GM21515 (cell line): Measurements from ENCODE around the gene FSHR.

Source experiments
- ATAC-seq: cut with Tn5 transposase; IDR thresholded peaks from one replicate; pipeline ENCODE4 v1.9.1; 2021; ENCODE audit not compliant: unreplicated experiment

The FSHR gene

GRCh38 chr2:49154140-49154539, at the start of gene FSHR:
Gene FSHR (minus strand): TSS chr2:49154515. CDS start chr2:49154417, 98 bp downstream.
- ATAC-seq: no peak

- no peak for ATAC-seq
Observed at GRCh38 chr2:49199266-49199665, 45.0 kb upstream of the FSHR start.

- ATAC-seq: no peak
Observed at GRCh38 chr2:49194701-49195100, 40.4 kb upstream of the FSHR start.

GRCh38 chr2:49192036-49192435, 37.7 kb upstream of the FSHR start:
- no peak for ATAC-seq

- ATAC-seq: no peak
Observed at GRCh38 chr2:49189512-49190225, 35.4 kb upstream of the FSHR start.

GRCh38 chr2:49186050-49186648, 31.8 kb upstream of the FSHR start:
- ATAC-seq: no peak

GRCh38 chr2:49178656-49179055, 24.3 kb upstream of the FSHR start:
- ATAC-seq: no peak

- ATAC-seq: no peak
Observed at GRCh38 chr2:49177194-49177593, 22.9 kb upstream of the FSHR start.

GRCh38 chr2:49175831-49176230, 21.5 kb upstream of the FSHR start:
- ATAC-seq: no peak

GRCh38 chr2:49174750-49175149, 20.4 kb upstream of the FSHR start:
- no peak for ATAC-seq

- no peak for ATAC-seq
Observed at GRCh38 chr2:49167131-49167530, 12.8 kb upstream of the FSHR start.

GRCh38 chr2:49165662-49166061, 11.3 kb upstream of the FSHR start:
- no peak for ATAC-seq

GRCh38 chr2:49164729-49165128, 10.4 kb upstream of the FSHR start:
- ATAC-seq: no peak

- ATAC-seq: no peak
Observed at GRCh38 chr2:49162151-49162550, 7.8 kb upstream of the FSHR start.

- no peak for ATAC-seq
Observed at GRCh38 chr2:49154891-49155290, 576 bp upstream of the FSHR start.

GRCh38 chr2:49153252-49153651, 1.1 kb downstream of the FSHR start:
- no peak for ATAC-seq

GRCh38 chr2:49152824-49153223, 1.5 kb downstream of the FSHR start:
- no peak for ATAC-seq

GRCh38 chr2:49146401-49146800, 7.9 kb downstream of the FSHR start:
- no peak for ATAC-seq

GRCh38 chr2:49131801-49132200, 22.5 kb downstream of the FSHR start:
- no peak for ATAC-seq

GRCh38 chr2:49129034-49129433, 25.3 kb downstream of the FSHR start:
- no peak for ATAC-seq

GRCh38 chr2:49123600-49123999, 30.7 kb downstream of the FSHR start:
- no peak for ATAC-seq

- no peak for ATAC-seq
Observed at GRCh38 chr2:49122107-49122506, 32.2 kb downstream of the FSHR start.

GRCh38 chr2:49113046-49113445, 41.3 kb downstream of the FSHR start:
- no peak for ATAC-seq
